GOT3 (cell line): ENCODE data around the gene RADIL.
"Not testable (repeated sequence)": the region's sequence is repeated elsewhere in the genome, so short reads cannot be mapped to it uniquely, and the experiment has no call there.

Source experiments
- DNase-seq: peaks from one replicate; lab custom pipeline; 2025; ENCODE audit warnings: mixed read lengths; lab: John Stamatoyannopoulos, UW

Gene RADIL

DNA sequence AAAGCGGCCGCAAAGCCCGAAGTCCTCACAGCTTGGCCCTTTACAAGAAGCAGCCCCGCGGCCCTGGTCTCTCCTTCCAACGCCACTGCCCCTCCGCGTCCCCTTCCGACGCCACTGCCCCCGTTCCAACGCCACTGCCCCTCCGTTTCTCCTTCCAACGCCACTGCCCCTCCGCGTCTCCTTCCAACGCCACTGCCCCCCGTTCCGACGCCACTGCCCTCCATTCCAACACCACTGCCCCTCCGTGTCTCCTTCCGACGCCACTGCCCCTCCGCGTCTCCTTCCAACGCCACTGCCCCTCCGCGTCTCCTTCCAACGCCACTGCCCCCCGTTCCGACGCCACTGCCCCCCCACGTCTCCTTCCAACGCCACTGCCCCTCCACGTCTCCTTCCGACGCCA, 75.0 kb downstream of the RADIL start:
- DNase-seq, result no peak

GRCh38 chr7:4808026-4808425, 75.5 kb downstream of the RADIL start:
- DNase-seq, result no peak

GRCh38 chr7:4807598-4808016, 75.9 kb downstream of the RADIL start:
- no peak for DNase-seq

- DNase-seq, result no peak
Measured at GRCh38 chr7:4806983-4807597, 76.4 kb downstream of the RADIL start.

DNA sequence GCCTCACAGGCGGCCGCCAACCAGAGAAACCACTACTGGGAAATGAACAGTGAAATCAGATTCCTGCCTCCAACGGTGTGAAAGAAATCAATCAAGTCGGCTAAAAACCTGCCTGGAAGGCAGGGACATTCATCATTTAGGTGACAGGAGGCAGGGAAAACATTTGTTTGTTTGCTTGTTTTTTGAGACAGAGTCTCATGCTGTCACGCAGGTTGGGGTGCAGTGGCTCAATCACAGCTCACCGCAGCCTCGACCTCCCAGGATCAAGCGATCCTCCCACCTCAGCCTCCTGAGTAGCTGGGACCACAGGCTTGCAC, 77.6 kb downstream of the RADIL start:
- DNase-seq, result no peak

GRCh38 chr7:4805110-4805983, 78.2 kb downstream of the RADIL start:
- no peak for DNase-seq

DNA sequence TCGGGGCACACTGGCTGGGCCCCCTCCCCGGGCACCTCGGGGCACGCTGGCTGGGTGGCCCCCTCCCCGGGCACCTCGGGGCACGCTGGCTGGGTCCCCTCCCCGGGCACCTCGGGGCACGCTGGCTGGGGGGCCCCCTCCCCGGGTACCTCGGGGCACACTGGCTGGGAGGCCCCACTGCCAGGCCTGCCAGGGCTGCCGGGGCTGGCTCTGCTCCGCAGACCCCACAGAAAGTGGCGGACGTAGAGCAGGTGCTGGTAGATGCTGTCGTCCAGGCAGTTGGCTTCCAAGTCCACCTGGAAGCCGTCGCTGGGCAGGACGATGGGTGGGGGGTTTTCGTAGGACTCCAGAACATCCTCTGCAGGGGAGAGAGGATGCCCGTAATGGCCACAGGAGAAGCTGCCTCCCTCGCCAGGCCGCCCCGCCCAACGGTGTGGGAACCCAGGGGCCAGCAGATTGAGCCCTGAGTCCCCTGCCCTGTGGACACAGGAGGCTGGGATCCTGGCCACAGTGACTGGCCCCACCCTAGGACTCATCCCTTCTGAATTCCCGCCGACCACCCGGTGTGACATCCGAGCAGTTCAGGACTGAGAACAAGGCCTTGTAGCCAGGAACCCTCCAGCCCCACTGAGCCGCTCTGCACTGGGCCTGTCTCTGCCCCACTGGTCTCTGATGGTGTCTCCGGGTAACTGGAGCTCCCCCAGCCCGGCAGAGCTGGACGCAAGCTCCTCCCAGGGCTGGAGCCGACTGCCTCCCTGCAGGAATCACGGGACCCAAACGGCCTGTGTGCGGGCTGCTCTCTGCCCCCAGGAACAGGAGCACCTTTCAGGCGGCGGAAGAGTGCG, 79.9 kb downstream of the RADIL start:
- no peak for DNase-seq

GRCh38 chr7:4802577-4802976, 80.9 kb downstream of the RADIL start:
- not testable (repeated sequence) for DNase-seq

DNA sequence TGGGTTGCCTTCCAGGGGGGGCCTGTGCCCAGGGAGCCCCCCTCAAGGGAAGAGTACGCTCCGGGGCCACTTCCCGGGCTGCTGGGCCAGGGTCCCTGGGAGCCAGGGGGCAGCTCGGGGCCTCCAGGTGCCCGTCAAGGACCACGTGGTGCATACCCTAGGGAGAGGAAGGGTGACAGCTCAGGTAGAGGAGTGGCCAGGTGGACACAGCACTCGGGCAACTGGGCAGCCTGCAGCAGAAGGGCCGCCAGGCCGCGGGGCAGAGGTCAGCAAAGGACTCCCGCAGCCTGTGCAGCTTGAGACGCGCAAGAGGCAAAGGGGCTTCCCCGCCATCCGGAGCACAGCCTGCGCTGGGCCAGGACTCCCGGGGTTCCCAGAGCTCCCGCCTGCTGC, 81.7 kb downstream of the RADIL start:
- DNase-seq, result no peak

- DNase-seq, result no peak
Measured at GRCh38 chr7:4800926-4801838, 82.3 kb downstream of the RADIL start.

DNA sequence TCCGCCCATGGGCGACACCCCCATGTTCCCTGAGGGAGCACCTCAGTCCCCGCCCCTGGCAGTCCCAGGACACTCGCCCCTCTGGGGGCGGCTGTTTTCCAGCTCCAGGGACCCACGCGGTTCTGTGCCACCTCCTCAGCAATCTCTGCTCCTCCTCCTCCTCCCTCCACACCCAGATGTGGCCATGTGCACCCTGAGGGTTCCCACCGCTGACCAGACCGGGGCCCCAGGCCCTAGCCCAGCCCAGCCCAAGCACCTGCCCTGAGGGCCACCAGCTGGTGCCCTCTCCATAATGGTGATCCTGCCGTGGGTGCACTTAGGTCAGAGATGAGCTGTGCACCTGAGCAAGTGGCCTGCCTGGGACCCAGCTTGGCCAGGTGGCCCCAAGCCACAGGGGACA, 83.0 kb downstream of the RADIL start:
- DNase-seq, result no peak

DNA sequence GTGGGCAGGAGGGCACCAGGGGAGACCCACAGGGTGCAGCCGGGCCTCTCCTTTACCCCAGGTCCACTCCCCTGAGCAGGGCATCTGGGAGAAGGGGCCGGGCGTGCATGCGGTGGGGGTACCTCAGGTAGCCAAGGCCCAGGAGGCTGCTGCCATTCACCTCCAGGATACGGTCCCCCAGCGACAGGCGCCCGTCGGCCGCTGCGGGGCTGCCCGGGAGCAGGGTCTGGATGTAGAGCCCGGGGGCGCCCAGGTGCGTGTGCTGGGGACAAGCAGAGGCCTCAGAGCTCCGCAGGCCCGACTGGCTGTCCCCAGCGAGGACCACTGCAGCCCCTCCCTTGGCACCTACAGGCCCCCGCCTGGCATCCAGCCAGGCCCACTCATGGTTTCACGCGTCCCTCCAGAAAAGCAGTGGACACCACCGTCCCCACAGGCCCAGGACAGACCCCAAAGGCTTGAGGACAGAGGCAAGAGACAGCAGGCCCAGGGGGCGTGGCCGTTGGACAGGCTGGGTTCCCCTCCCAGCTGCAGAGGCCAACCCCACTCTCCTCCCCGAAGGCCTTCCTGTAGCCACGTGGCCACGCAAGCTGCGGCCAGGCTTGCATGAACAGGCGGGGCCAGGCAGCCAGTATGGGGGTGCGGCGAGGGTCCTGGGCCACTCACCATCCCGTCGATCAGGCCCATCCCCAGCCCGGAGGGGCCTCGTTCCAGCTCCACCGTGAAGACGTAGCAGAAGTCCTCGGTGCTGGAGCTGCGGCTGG, 83.8 kb downstream of the RADIL start:
- no peak for DNase-seq

- DNase-seq, result no peak
Measured at GRCh38 chr7:4798706-4799235, 84.7 kb downstream of the RADIL start.

DNA sequence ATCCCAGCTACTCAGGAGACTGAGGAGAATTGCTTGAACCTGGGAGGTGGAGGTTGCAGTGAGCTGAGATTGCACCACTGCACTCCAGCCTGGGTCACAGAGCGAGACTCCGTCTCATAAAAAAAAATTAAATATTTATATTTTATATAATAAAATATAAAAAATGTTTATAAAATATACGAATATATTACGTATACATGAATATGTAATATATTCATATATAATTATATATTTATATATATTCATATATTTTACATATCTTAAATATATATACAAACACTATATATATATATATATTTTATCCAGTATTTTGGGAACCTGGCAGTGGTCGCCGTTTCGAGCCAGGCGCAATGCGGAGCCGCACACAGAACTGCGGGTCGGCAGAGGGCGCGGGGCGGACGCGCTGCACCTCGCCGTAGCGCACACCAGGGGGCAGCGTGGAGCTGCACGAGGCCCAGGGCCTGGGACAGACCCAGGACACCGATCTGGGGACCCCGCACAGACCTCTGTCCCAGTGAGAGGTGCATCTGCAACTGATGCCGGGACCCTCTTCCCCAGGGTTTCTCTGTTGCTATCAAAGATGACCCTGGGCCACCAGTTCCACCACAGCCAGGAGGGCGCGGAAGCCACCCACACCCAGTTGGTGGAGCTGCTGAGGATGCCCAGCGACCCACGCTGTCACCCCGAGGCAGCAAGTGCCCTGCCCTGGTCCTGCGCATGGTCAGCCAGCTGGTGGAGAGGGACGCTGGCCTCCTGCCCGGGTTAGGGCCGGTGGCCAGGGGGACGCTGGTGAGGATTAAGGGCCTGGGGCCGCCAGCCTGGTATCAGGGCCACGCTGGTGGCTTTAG, 85.4 kb downstream of the RADIL start:
- DNase-seq, result no peak

DNA sequence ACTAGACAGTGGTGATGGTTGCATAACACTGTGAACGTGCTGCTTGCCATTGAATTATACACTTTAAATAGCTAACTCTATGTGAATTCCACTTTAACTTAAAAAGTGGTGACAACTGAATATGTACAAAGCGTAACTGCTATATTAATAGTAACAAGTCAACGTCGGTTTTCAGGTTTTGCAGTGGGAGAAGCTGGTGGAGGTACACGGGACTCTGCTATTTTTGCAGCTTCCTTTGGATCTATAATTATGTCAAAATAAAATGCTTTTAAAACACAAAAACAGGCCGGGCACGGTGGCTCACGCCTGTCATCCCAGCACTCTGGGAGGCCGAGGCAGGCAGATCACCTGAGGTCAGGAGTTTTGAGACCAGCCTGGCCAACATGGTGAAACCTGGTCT, 87.1 kb downstream of the RADIL start:
- no peak for DNase-seq

DNA sequence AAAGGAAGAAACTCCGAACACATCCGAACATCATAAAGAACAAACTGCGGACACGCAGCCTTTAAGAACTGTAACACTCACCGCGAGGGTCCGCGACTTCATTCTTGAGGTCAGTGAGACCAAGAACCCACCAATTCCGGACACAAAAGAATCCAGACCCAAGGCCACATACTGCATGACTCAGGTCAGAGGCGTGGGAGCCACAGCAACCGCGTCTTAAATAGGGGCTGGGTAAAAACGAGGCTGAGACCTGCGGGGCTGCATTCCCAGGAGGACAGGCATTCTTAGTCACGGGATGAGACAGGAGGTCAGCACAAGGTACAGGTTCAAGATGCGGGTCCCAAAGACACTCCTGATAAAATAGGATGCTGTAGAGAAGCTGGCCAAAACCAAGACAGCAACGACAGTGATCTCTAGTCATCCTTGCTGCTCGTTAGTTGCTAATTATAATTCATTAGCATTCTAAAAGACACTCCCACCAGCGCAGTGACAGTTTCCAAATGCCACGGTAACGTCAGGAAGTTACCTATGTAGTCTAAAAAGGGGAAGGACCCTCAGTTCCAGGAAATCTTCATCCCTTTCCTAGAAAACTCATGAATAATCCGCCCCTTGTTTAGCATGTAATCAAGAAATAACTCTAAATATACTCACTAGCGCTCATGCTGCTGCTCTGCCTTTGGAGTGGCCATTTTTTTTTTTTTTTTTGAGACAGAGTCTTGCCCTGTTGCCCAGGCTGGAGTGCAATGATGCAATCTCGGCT, 88.7 kb downstream of the RADIL start:
- DNase-seq, result no peak

DNA sequence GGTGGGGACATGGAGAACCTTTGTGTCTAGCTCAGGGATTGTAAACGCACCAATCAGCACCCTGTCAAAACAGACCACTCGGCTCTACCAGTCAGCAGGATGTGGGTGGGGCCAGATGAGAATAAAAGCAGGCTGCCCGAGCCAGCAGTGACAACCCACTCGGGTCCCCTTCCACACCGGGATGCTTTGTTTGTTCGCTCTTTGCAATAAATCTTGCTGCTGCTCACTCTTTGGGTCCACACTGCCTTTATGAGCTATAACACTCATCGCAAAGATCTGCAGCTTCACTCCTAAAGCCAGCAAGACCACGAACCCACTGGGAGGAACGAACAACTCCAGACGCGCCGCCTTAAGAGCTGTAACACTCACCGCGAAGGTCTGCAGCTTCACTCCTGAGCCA, 89.3 kb downstream of the RADIL start:
- DNase-seq, result not testable (repeated sequence)

DNA sequence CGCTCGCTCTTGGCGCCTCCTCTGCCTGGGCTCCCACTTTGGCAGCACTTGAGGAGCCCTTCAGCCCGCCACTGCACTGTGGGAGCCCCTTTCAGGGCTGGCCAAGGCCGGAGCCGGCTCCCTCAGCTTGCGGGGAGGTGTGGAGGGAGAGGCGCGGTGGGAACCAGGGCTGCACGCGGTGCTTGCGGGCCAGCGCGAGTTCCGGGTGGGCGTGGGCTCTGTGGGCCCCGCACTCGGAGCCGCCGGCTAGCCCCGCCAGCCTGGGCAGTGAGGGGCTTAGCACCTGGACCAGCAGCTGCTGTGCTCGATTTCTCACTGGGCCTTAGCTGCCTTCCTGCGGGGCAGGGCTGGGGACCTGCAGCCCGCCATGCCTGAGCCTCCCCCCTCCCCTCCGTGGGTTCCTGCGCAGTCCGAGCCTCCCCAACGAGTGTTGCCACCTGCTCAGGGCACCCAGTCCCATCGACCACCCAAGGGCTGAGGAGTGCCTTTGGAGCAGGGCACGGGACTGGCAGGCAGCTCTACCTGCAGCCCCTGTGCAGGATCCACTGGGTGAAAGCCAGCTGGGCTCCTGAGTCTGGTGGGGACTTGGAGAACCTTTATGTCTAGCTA, 90.0 kb downstream of the RADIL start:
- not testable (repeated sequence) for DNase-seq
